Mammary epithelial cell (primary cell): ENCODE results near the gene CNEP1R1.

Experiments used
- CTCF ChIP-seq, 2 donors: IDR thresholded peaks in 1 of 2; conservative IDR thresholded peaks in 1 of 2; 2 replicates each; pipeline ENCODE4 v1.5.1; 2011 to 2012; ENCODE audit warnings: inconsistent platforms in 2 of 2, low read length in 2 of 2, mild to moderate bottlenecking in 2 of 2, control low read depth in 1 of 2, low read depth in 1 of 2; ENCODE audit not compliant: insufficient read depth in 1 of 2; ENCODE audit errors: extremely low read depth in 1 of 2
- EZH2 ChIP-seq: IDR thresholded peaks from 2 replicates; pipeline ENCODE4 v1.6.1; 2012; ENCODE audit warnings: low read length, inconsistent platforms, borderline replicate concordance

GRCh38 chr16:50043358-50043757 is 18.3 kb downstream of the CNEP1R1 start:
- no peak for TF ChIP-seq CTCF (conservative IDR thresholded peaks at IDR 0.05 in 1 of 2, IDR thresholded peaks at IDR 0.05 in 1 of 2; ENCODE audit: extremely low read depth in 1 of 2, insufficient read depth in 1 of 2, low read depth in 1 of 2, low read length in 2 of 2)
- TF ChIP-seq EZH2: no peak
